Measurements from ENCODE around the gene CERCAM. TPM values are rescaled to one million over a fixed set of nuclear protein-coding genes. Genes with fewer than 3 reads are reported as not detected.
A peak's percentile ranks its signal among the peaks of the same experiment; 100 is the strongest.

The CERCAM gene
- total and polyA plus RNA-seq, 2 of the 4 experiments (the other 2 are of a cell fraction), result 15.1 to 118 TPM

GRCh38 chr9:128470560-128470959, 49.9 kb downstream of the CERCAM start:
- Histone ChIP-seq H4K91ac (ENCODE audit: insufficient read depth, low read depth, low read length) (no peak overlapping the region), H2BK20ac (ENCODE audit: low read depth, low read length) (no peak overlapping the region), H3K36me3 (ENCODE audit: control insufficient read depth, insufficient read depth, low read length) (peaks cover 22% of the 10 kb centered on the region), H3K9me1 (ENCODE audit: insufficient read depth, low read length) (peaks cover 14% of the 10 kb centered on the region; the same call in 1 of the 2 replicates), H3K4me1 (ENCODE audit: control insufficient read depth, insufficient read depth, low read length) (no peaks in the 10 kb centered on the region), H3K79me1 (ENCODE audit: low read depth in 1 of 2, low read length in 2 of 2) (no peaks in the 10 kb centered on the region; a peak in 2 of 4 replicates), H4K5ac (ENCODE audit: low read depth, low read length) (no peak overlapping the region), H3K4me2 (ENCODE audit: low read depth, low read length) (no peak overlapping the region), H3K23ac (ENCODE audit: low read depth, low read length) (no peak overlapping the region), H2AK5ac (ENCODE audit: low read depth, low read length) (no peak overlapping the region), H3K9me3 (ENCODE audit: control insufficient read depth, insufficient read depth, low read length) (no peaks in the 10 kb centered on the region), H3K27ac (ENCODE audit: insufficient read depth, low read length) (no peak overlapping the region), H2BK15ac (ENCODE audit: low read depth, low read length) (no peak overlapping the region), H3K9ac (ENCODE audit: low read depth, low read length) (no peak overlapping the region), H3K27me3 (ENCODE audit: control insufficient read depth, insufficient read depth, low read length) (no peaks in the 10 kb centered on the region), H4K20me1 (ENCODE audit: insufficient read depth, low read length) (no peaks in the 10 kb centered on the region), H3K56ac (ENCODE audit: extremely low read depth, insufficient read depth, low read length) (no peak overlapping the region), H2AK9ac (replicated peaks; ENCODE audit: low read depth, low read length, poor library complexity) (no peak overlapping the region), H3K18ac (ENCODE audit: low read depth, low read length) (no peak overlapping the region), H3K4me3 (ENCODE audit: insufficient read depth, low read depth, low read length) (no peak overlapping the region), H2BK120ac (ENCODE audit: low read depth, low read length) (no peak overlapping the region), H3K14ac (replicated peaks; ENCODE audit: low read depth, low read length) (no peak overlapping the region), H3K4ac (ENCODE audit: low read depth, low read length) (no peak overlapping the region), H4K8ac (ENCODE audit: low read depth in 2 of 2, low read length in 2 of 2) (no peak overlapping the region), H2AFZ (replicated peaks; ENCODE audit: low read length, poor library complexity) (no peak overlapping the region), H2BK5ac (ENCODE audit: low read depth, low read length, poor library complexity, severe bottlenecking) (no peak overlapping the region)
- WGBS, 2 experiments (ENCODE audit: extremely low coverage in 2 of 2, insufficient read length in 1 of 2), result 40% methylated on average over 2 of the region's 5 CpGs; no CpG with 5 or more reads in 1 of the 2 experiments
- intact Hi-C loops (cut with micrococcal nuclease) (no loop called here), dilution Hi-C loops (cut with HindIII; ENCODE audit: low sequenced_read_pairs, unreplicated experiment) (no loop called here), in situ Hi-C loops (cut with MboI; ENCODE audit: low sequenced_read_pairs) (no loop called here)
- ChIA-PET POLR2A (ENCODE audit: unreplicated experiment) (interaction anchor here (0.6 kb wide), 1 partner anchor 418 kb away, joined by 4 read pairs; no protein-coding TSS in a partner anchor), CTCF (no interaction called here)
- no TSS peak for BruUV-seq (replicated peaks)
- TF ChIP-seq ELK1 (IDR thresholded peaks at IDR 0.05; ENCODE audit: borderline replicate concordance, low read depth, low read length) (no peak), CTCF (conservative IDR thresholded peaks at IDR 0.05; ENCODE audit: low read depth, low read length) (no peak), SMC3 (IDR thresholded peaks at IDR 0.05; ENCODE audit: low read depth, low read length) (no peak), CEBPB (IDR thresholded peaks at IDR 0.05; ENCODE audit: low read depth, low read length) (no peak), MAZ (IDR thresholded peaks at IDR 0.05; ENCODE audit: borderline replicate concordance, low read depth, low read length) (no peak), RFX5 (IDR thresholded peaks at IDR 0.05; ENCODE audit: low read depth, low read length) (no peak), MAFK (IDR thresholded peaks at IDR 0.05; ENCODE audit: low read depth, low read length) (no peak), RCOR1 (IDR thresholded peaks at IDR 0.05; ENCODE audit: insufficient replicate concordance, low read length) (no peak), MXI1 (IDR thresholded peaks at IDR 0.05; ENCODE audit: borderline replicate concordance, low read depth, low read length) (no peak)
- TF ChIP-seq, protein P1, sequence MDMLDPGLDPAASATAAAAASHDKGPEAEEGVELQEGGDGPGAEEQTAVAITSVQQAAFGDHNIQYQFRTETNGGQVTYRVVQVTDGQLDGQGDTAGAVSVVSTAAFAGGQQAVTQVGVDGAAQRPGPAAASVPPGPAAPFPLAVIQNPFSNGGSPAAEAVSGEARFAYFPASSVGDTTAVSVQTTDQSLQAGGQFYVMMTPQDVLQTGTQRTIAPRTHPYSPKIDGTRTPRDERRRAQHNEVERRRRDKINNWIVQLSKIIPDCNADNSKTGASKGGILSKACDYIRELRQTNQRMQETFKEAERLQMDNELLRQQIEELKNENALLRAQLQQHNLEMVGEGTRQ (IDR thresholded peaks at IDR 0.05; ENCODE audit: low read depth, low read length), result no peak
- ATAC-seq (ENCODE audit: low read depth) (peak; percentile 66), DNase-seq (peak; percentile 50)

All from IMR-90 (cell line).